ENCODE measurements around the gene L2HGDH.

DNA sequence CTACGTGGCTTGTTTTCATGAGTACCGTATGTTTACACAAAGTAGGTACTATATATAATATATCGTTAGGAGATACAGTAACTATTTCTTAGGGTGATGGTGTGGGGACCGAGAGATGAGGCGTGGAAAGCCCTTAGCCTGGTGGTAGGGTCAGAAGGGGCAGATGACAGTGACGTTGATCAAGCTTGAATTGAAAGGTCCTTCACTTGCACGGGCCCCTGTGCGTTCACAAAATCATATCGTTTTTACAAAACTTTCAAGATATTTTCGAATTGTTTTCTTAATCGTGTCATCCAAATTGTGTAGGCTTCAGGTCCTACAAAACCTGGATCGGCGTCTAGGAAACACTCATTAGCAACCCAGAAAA lies 79.8 kb downstream of the L2HGDH start:
- TF ChIP-seq, protein P1, sequence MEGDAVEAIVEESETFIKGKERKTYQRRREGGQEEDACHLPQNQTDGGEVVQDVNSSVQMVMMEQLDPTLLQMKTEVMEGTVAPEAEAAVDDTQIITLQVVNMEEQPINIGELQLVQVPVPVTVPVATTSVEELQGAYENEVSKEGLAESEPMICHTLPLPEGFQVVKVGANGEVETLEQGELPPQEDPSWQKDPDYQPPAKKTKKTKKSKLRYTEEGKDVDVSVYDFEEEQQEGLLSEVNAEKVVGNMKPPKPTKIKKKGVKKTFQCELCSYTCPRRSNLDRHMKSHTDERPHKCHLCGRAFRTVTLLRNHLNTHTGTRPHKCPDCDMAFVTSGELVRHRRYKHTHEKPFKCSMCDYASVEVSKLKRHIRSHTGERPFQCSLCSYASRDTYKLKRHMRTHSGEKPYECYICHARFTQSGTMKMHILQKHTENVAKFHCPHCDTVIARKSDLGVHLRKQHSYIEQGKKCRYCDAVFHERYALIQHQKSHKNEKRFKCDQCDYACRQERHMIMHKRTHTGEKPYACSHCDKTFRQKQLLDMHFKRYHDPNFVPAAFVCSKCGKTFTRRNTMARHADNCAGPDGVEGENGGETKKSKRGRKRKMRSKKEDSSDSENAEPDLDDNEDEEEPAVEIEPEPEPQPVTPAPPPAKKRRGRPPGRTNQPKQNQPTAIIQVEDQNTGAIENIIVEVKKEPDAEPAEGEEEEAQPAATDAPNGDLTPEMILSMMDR (IDR thresholded peaks at IDR 0.05; ENCODE audit: low read length), result no peak
- no peak for TF ChIP-seq EZH2 (IDR thresholded peaks at IDR 0.05; ENCODE audit: borderline replicate concordance, low read length)

Measured in OCI-LY1 (cell line).